ENCODE data around the gene APOC1.
"Not testable (repeated sequence)": the region's sequence is repeated elsewhere in the genome, so short reads cannot be mapped to it uniquely, and the experiment has no call there.

APOC1 gene

GRCh38 chr19:44883922-44884321, 30.5 kb upstream of the APOC1 start:
- TF ChIP-seq, protein P1, sequence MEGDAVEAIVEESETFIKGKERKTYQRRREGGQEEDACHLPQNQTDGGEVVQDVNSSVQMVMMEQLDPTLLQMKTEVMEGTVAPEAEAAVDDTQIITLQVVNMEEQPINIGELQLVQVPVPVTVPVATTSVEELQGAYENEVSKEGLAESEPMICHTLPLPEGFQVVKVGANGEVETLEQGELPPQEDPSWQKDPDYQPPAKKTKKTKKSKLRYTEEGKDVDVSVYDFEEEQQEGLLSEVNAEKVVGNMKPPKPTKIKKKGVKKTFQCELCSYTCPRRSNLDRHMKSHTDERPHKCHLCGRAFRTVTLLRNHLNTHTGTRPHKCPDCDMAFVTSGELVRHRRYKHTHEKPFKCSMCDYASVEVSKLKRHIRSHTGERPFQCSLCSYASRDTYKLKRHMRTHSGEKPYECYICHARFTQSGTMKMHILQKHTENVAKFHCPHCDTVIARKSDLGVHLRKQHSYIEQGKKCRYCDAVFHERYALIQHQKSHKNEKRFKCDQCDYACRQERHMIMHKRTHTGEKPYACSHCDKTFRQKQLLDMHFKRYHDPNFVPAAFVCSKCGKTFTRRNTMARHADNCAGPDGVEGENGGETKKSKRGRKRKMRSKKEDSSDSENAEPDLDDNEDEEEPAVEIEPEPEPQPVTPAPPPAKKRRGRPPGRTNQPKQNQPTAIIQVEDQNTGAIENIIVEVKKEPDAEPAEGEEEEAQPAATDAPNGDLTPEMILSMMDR (IDR thresholded peaks at IDR 0.05; ENCODE audit: insufficient read depth, low read depth, low read length, missing control alignments), result no peak
- DNase-seq (ENCODE audit: low read depth), result no peak
- no peak overlapping the region for H3K4me3 ChIP-seq (ENCODE audit: low read length)

GRCh38 chr19:44884566-44884965, 29.8 kb upstream of the APOC1 start:
- DNase-seq (ENCODE audit: low read depth), result no peak
- TF ChIP-seq, protein P1 (IDR thresholded peaks at IDR 0.05; ENCODE audit: insufficient read depth, low read depth, low read length, missing control alignments), result no peak
- no peak overlapping the region for H3K4me3 ChIP-seq (ENCODE audit: low read length)

- no peak overlapping the region for H3K4me3 ChIP-seq (ENCODE audit: low read length)
- no peak for DNase-seq (ENCODE audit: low read depth)
- TF ChIP-seq, protein P1 (IDR thresholded peaks at IDR 0.05; ENCODE audit: insufficient read depth, low read depth, low read length, missing control alignments), result no peak
These were observed 28.3 kb upstream of the APOC1 start for GRCh38 chr19:44886141-44886540.

DNA sequence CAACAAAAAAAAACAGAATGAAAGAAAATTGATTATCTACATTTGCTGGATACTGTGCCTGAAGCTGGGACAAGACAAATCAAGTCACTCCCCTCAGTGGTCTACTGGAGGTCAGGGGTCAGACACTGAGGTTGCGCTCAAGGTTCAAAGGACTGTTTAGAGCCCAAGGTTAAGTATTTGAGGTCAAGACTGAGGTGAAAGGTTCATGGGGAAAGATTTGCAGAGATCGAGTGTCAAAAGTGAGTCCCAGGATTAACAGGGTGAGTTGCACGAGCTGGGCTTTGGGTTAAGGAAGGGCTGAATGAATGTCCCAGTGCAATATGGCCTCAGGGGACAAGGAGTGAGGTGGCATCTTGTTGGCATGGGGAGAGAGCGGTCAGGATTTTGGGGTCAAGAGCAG, 26.8 kb upstream of the APOC1 start:
- TF ChIP-seq, protein P1 (IDR thresholded peaks at IDR 0.05; ENCODE audit: insufficient read depth, low read depth, low read length, missing control alignments), result no peak
- DNase-seq (ENCODE audit: low read depth), result no peak
- no peak overlapping the region for H3K4me3 ChIP-seq (ENCODE audit: low read length)

DNA sequence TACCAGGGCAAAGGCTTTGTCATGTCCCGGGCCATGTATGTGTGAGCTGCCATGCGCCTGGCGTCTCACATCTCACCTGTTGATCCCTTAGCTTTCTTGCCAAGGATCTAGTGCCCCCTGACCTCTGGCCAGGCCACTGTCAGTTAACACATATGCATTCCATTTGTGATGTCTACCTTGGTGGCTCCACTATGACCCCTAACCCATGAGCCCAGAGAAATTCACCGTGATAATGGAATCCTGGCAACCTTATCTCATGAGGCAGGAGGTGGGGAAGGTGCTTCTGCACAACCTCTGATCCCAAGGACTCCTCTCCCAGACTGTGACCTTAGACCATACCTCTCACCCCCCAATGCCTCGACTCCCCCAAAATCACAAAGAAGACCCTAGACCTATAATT, 26.1 kb upstream of the APOC1 start:
- not testable (repeated sequence) for DNase-seq (ENCODE audit: low read depth); H3K4me3 ChIP-seq (ENCODE audit: low read length)

DNA sequence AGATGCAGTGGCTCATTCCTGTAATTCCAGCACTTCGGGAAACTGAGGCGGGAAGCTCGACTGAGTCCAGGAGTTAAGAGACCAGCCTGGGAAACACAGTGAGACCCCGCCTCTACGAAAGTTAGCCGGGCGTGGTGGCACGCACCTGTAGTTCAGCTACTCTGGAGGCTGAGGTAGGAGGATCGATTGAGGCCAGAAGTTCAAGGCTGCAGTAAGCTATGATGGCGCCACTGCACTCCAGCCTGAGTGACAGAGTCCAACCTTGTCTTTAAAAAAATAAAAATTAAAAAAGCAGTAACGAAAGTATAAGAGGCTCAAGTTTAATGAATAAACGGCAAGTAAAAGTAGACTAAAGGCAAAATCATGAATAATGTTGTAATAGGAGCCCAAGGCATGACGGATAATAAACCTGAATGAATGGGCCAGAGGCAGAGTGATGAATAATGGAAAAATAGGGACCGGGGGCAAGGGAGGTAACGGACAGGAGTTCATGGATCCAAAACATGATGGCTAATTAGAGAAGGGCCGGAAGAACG, 24.5 kb upstream of the APOC1 start:
- TF ChIP-seq, protein P1 (IDR thresholded peaks at IDR 0.05; ENCODE audit: insufficient read depth, low read depth, low read length, missing control alignments), result no peak
- peak overlapping the region; percentile 59 for H3K4me3 ChIP-seq (ENCODE audit: low read length)
- no peak for DNase-seq (ENCODE audit: low read depth)

DNA sequence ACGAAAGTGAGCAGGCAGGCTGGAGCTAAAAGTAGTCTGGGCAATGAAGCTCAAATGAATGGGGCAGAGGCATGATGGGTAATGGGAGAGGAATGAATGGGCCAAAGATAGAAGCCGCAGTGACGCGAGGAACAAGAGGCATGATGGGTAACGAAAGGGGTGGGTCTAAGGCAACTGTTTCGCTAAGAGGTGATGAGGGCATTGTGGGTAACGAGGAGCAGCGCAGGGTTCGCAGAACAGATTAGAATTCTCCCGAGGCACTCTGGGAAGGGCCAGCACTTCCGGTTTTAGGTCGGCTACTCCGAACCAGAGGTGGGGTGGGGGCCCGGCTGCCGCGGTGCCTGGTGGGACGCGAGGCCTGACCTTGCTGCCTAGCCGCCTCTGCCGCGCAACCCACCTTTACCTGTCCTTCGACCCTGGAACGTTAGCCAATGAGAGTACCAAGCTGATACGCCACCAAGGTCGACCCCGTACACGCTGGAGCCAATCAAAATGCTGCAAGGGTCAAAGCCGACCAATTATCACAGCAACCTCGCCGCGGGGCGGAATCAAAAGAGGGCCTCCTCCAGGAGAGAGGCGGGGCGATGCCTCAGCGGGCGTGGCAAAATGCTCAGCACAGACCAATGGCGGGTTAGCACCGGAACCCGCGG, 23.9 kb upstream of the APOC1 start:
- TF ChIP-seq, protein P1 (IDR thresholded peaks at IDR 0.05; ENCODE audit: insufficient read depth, low read depth, low read length, missing control alignments), result no peak
- peak; percentile 100 for DNase-seq (ENCODE audit: low read depth)
- H3K4me3 ChIP-seq (ENCODE audit: low read length), result peak overlapping the region; percentile 59
